Measurements from ENCODE around the gene AKR7A3.

DNA sequence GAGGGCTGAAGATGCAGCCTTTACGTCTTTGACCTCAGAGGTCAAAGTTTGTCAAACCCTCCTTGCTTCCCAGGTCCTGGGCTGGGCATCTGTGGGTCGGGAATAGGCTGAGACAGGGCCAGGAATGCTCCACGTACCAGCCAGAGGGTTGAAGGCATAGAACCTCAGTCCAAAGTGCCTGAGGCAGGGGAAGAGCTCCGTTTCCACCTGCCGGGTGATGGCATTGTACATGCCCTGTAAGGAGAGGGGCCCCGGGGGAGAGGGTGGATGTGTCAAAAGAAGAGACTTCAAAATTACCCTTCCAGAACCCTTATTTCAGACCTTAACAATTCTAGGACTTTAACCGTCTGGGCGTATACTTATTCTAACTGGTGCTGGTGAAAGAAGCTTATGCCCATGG is 3.7 kb downstream of the AKR7A3 start:
- TF ChIP-seq CTCF (IDR thresholded peaks at IDR 0.05; ENCODE audit: low read depth, low read length, missing input control) (no peak), YY1 (IDR thresholded peaks at IDR 0.05) (no peak), GABPA (IDR thresholded peaks at IDR 0.05 in 1 of 2, conservative IDR thresholded peaks at IDR 0.05 in 1 of 2) (no peak), JUND (IDR thresholded peaks at IDR 0.05) (no peak), TAF1 (conservative IDR thresholded peaks at IDR 0.05) (no peak), SP1 (IDR thresholded peaks at IDR 0.05) (no peak), FOXA2 (IDR thresholded peaks at IDR 0.05) (no peak), EGR1 (IDR thresholded peaks at IDR 0.05; ENCODE audit: low read depth in 2 of 2) (no peak), HNF4A (conservative IDR thresholded peaks at IDR 0.05) (no peak), RAD21 (IDR thresholded peaks at IDR 0.05) (no peak), ZBTB33 (IDR thresholded peaks at IDR 0.05) (no peak)
- TF ChIP-seq, protein P1, sequence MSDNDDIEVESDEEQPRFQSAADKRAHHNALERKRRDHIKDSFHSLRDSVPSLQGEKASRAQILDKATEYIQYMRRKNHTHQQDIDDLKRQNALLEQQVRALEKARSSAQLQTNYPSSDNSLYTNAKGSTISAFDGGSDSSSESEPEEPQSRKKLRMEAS (IDR thresholded peaks at IDR 0.05) = no peak
- TF ChIP-seq, protein P2, sequence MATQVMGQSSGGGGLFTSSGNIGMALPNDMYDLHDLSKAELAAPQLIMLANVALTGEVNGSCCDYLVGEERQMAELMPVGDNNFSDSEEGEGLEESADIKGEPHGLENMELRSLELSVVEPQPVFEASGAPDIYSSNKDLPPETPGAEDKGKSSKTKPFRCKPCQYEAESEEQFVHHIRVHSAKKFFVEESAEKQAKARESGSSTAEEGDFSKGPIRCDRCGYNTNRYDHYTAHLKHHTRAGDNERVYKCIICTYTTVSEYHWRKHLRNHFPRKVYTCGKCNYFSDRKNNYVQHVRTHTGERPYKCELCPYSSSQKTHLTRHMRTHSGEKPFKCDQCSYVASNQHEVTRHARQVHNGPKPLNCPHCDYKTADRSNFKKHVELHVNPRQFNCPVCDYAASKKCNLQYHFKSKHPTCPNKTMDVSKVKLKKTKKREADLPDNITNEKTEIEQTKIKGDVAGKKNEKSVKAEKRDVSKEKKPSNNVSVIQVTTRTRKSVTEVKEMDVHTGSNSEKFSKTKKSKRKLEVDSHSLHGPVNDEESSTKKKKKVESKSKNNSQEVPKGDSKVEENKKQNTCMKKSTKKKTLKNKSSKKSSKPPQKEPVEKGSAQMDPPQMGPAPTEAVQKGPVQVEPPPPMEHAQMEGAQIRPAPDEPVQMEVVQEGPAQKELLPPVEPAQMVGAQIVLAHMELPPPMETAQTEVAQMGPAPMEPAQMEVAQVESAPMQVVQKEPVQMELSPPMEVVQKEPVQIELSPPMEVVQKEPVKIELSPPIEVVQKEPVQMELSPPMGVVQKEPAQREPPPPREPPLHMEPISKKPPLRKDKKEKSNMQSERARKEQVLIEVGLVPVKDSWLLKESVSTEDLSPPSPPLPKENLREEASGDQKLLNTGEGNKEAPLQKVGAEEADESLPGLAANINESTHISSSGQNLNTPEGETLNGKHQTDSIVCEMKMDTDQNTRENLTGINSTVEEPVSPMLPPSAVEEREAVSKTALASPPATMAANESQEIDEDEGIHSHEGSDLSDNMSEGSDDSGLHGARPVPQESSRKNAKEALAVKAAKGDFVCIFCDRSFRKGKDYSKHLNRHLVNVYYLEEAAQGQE (IDR thresholded peaks at IDR 0.05) = no peak

All from liver (tissue), 3 donors.